Skin of body (tissue), 2 donors: Measurements from ENCODE around the gene NFKB1. TPM values are rescaled to one million over a fixed set of nuclear protein-coding genes. Genes with fewer than 3 reads are reported as not detected.
A peak's percentile ranks its signal among the peaks of the same experiment; 100 is the strongest.
"Not testable (repeated sequence)": the region's sequence is repeated elsewhere in the genome, so short reads cannot be mapped to it uniquely, and the experiment has no call there.

Source experiments
- DNase-seq: peaks from one replicate; lab custom pipeline; 2025; lab: John Stamatoyannopoulos, UW
- total RNA-seq: library from RNA; depleted of rRNA; stranded (reverse); fragments of >200 nt; gene quantifications from one replicate; pipeline ENCODE4 v1.2.3, GENCODE V29; 2014

The NFKB1 gene
- total RNA-seq, 1 donor from 2014 or later = 36.2 TPM

GRCh38 chr4:102564399-102565059 lies 63.4 kb downstream of the NFKB1 start:
- peak; percentile 8 for DNase-seq

DNA sequence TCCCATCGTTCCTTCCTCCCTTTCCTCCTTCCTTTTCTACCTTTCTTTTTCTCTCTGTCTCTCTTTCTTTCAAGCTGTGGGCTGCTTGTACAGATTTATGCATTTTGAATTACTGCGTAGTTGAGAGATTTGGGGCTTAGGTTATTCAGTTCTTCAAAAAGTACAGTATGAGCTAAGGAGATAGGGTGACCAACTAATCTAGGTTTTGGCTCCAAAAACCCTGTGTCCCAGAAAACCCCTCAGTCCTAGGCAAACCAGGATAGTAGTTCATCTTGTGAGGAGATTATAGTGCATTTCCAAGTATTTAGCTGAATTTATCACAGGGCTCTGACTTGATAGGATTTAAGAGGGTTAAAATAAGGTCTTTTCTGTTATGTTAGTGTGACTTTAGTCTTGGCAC lies 64.5 kb downstream of the NFKB1 start:
- DNase-seq = no peak

DNA sequence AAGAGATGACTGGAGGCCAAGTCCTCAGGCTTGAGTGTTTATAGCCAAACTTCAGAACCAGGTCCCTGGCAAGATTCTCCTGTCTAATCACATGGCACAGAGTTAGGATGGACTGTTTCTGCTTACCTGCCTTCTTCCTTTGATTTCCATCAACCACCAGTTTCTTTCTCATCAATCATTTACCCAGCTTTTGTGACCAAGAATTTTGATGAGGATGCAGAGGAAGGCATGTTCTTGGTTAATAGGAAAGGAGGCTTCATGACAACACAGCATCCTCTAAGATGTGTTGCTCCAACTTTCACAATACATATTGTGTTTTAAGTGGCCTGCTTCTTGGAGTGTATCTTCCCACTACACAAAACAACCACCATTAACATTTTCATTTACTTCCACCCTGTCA lies 65.3 kb downstream of the NFKB1 start:
- DNase-seq = no peak

- no peak for DNase-seq
Measured at GRCh38 chr4:102567427-102567826, 66.3 kb downstream of the NFKB1 start.

- DNase-seq = no peak
Measured at GRCh38 chr4:102569200-102569599, 68.0 kb downstream of the NFKB1 start.

GRCh38 chr4:102570211-102570610 lies 69.1 kb downstream of the NFKB1 start:
- DNase-seq = not testable (repeated sequence)

- no peak for DNase-seq
Measured at GRCh38 chr4:102572452-102572851, 71.3 kb downstream of the NFKB1 start.

- DNase-seq = no peak
Measured at GRCh38 chr4:102574317-102574716, 73.2 kb downstream of the NFKB1 start.

GRCh38 chr4:102575369-102576129 lies 74.4 kb downstream of the NFKB1 start:
- no peak for DNase-seq

GRCh38 chr4:102578270-102578669 lies 77.1 kb downstream of the NFKB1 start:
- DNase-seq = no peak

DNA sequence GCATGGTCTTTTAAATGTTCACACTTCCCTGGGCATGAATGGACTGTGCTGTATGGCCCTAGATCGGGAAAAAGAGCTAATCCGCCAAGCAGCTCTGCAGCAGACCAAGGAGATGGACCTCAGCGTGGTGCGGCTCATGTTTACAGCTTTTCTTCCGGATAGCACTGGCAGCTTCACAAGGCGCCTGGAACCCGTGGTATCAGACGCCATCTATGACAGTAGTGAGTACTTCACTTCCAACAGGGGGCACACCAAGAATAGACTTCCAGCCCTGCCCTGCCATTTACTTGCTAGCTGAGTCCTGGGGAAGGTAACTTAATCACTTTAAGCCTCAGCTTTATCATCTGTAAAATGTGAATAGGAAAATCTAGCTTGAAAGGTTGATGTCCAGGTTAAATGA lies 77.7 kb downstream of the NFKB1 start:
- DNase-seq = no peak

DNA sequence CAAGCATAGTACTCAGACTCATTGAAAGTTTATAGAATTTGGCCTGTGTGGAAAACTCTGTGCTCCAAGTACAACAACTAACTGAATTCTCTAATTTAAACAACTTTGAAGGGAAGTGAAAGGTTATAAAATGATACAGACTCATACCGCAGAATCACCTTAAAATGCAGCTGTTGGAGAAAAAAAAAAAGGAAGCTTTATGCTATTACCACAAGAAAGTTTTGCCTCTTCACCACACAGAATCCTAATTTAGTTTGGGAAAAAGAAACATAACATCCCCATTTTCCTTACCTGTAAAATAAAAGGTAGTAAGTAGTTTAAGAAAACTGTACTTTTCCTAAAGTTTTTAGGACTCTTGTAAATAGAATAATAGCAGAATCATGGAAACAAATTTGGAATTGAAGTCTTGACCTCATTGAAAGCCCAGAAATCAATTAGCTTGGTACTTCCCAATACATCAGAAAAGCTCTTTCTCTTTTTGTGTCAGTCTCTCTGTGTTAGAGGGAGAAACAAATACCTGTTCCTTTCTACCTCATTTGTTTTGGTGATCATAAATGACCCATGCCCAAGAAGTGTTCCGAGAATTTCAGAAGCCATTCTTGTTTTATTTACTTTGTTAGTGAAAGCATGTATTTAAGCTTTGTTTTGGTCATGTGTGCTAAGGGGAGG lies 78.8 kb downstream of the NFKB1 start:
- no peak for DNase-seq

DNA sequence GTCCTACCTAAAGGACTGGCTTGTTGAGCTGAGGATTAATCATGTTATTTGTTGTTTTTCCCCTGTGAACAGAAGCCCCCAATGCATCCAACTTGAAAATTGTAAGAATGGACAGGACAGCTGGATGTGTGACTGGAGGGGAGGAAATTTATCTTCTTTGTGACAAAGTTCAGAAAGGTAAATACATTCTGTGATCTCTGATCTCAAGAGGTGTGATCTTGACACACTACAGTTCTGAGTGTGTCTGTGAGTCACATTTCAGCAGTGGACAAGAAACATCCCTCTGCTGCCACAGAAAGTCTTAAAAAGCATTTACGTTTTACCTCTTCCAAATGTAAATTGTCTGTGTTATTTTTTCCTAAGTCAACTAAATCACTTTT lies 79.3 kb downstream of the NFKB1 start:
- no peak for DNase-seq

- no peak for DNase-seq
Measured at GRCh38 chr4:102584091-102584490, 82.9 kb downstream of the NFKB1 start.

DNA sequence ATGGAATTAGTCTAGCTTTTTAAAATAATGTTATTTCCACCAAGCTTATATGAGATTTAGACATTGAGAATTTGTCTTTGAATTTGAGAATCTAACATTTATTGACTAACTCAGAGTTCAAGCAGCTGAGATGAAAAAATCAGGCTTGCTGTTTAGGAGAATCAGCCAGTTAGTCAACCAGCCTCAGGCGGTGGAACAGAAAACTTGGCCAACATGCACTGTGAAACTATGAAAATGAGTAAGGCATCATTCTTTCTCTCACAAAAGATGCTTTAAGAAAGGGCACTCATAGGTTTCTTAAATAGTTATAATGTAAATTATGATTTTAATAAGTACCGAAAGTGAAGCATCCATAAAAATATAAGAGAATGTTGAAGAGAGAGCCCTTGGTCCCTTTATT lies 84.2 kb downstream of the NFKB1 start:
- no peak for DNase-seq

- DNase-seq = no peak
Measured at GRCh38 chr4:102586002-102586643, 85.0 kb downstream of the NFKB1 start.

- no peak for DNase-seq
Measured at GRCh38 chr4:102586644-102587021, 85.5 kb downstream of the NFKB1 start.

- DNase-seq = no peak
Measured at GRCh38 chr4:102589743-102590142, 88.6 kb downstream of the NFKB1 start.

- no peak for DNase-seq
Measured at GRCh38 chr4:102592256-102592655, 91.1 kb downstream of the NFKB1 start.

- DNase-seq = no peak
Measured at GRCh38 chr4:102593147-102593546, 92.0 kb downstream of the NFKB1 start.

GRCh38 chr4:102594000-102594399 lies 92.8 kb downstream of the NFKB1 start:
- no peak for DNase-seq

DNA sequence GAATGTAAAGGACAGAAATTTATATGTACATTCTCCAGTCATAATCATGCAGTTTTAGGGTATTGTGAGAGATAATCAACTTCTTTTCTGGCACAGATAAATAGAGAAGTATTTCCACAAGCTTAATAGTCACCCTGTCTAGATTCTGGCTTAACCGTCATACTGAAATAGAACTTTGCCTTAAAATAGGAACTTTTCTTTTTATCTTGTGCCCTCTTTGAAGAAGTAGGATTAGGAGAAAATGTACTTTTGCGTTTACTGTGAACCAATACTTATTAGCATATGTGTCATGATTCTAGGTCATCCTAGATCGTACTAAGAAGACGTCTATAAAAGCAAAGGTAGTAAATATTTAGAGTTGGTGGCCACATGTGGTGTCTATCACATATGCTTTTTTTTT lies 95.4 kb downstream of the NFKB1 start:
- no peak for DNase-seq
